Measurements from ENCODE around the gene CELSR1. TPM values are rescaled to one million over a fixed set of nuclear protein-coding genes. Genes with fewer than 3 reads are reported as not detected.

CELSR1 gene
- total RNA-seq, 1 experiment from 2014 or later = 22.6 TPM

GRCh38 chr22:46451741-46452140 lies 85.7 kb downstream of the CELSR1 start:
- no peak overlapping the region for H2BK120ac ChIP-seq (ENCODE audit: low read depth, low read length, poor library complexity, severe bottlenecking)
- H2BK5ac ChIP-seq (ENCODE audit: insufficient read length, low read length) = no peak overlapping the region
- H3K27ac ChIP-seq (ENCODE audit: insufficient read length, low read depth, low read length) = no peak overlapping the region
- no peak for DNase-seq
- no peaks in the 10 kb centered on the region for H3K9me3 ChIP-seq (ENCODE audit: control insufficient read depth, low read depth, low read length)
- H3K56ac ChIP-seq (ENCODE audit: insufficient read length, low read depth, low read length) = no peak overlapping the region
- TF ChIP-seq CTCF (conservative IDR thresholded peaks at IDR 0.05) = no peak
- Mint-ChIP-seq H3K36me3 (ENCODE audit: insufficient read depth in 1 of 3, low read depth in 3 of 3) (peaks cover 0 to 4% (median 4%) of the 10 kb centered on the region in 3 experiments; a peak in 2 of 7 replicates), H3K27me3 (ENCODE audit: low read depth) (no peaks in the 10 kb centered on the region), H3K4me3 (no peak overlapping the region), H3K27ac (no peak overlapping the region; a peak in 1 of 7 replicates), H3K4me1 (peaks cover 16 to 28% of the 10 kb centered on the region in 2 experiments), H3K9me3 (no peaks in the 10 kb centered on the region)
- no peak overlapping the region for H4K8ac ChIP-seq (replicated peaks; ENCODE audit: insufficient read length, low read depth, low read length)
- H3K18ac ChIP-seq (ENCODE audit: insufficient read length, low read depth, low read length) = no peak overlapping the region
- no peaks in the 10 kb centered on the region; the same call in 1 of the 2 replicates for H3K27me3 ChIP-seq (ENCODE audit: insufficient read depth, low read length)
- H3K4me1 ChIP-seq (ENCODE audit: insufficient read depth, low read length) = no peaks in the 10 kb centered on the region
- H2BK12ac ChIP-seq (ENCODE audit: insufficient read length, low read depth, low read length) = no peak overlapping the region
- H4K5ac ChIP-seq (ENCODE audit: insufficient read length, low read depth, low read length) = no peak overlapping the region
- H2AFZ ChIP-seq (ENCODE audit: low read length) = no peak overlapping the region
- no CpG with 5 or more reads among the region's 12 CpGs for WGBS (ENCODE audit: extremely low coverage, insufficient read length, low lambda C conversion rate)
- no peak overlapping the region for H2AK5ac ChIP-seq (ENCODE audit: insufficient read length, low read length)
- H3K4me2 ChIP-seq (ENCODE audit: insufficient read depth, insufficient read length, low read length) = no peak overlapping the region
- no peaks in the 10 kb centered on the region for H3K79me2 ChIP-seq (ENCODE audit: insufficient read depth, low read length)
- no peak overlapping the region for H2BK20ac ChIP-seq (ENCODE audit: low read depth, low read length, poor library complexity, severe bottlenecking)
- H3K14ac ChIP-seq (ENCODE audit: insufficient read depth, low read length) = no peak overlapping the region
- H3K23ac ChIP-seq (ENCODE audit: insufficient read length, low read depth, low read length) = no peak overlapping the region
- no peaks in the 10 kb centered on the region for H3K23me2 ChIP-seq (ENCODE audit: insufficient read length, low read depth, low read length, poor library complexity, severe bottlenecking)
- no peaks in the 10 kb centered on the region for H3K79me1 ChIP-seq (ENCODE audit: insufficient read depth, low read depth, low read length, poor library complexity, severe bottlenecking)
- H4K91ac ChIP-seq (ENCODE audit: insufficient read length, low read depth, low read length) = no peak overlapping the region
- H3K9ac ChIP-seq (ENCODE audit: extremely low read depth, insufficient read length, low read length) = no peak overlapping the region
- no peak overlapping the region for H3K4ac ChIP-seq (ENCODE audit: low read depth, low read length)
- H2BK15ac ChIP-seq (ENCODE audit: low read depth, low read length) = no peak overlapping the region
- no peaks in the 10 kb centered on the region for H4K20me1 ChIP-seq (ENCODE audit: control insufficient read depth, insufficient read depth, insufficient read length)
- no peak overlapping the region for H3T11ph ChIP-seq (ENCODE audit: low read length)

Measured in H9 (cell line).